SKM-1 treated with dmso at 0.1 percent for 144 hours (cell line): ENCODE measurements around the gene PIGR.

Experiments used
- DNase-seq: peaks from one replicate; lab custom pipeline; 2025; ENCODE audit not compliant: unreplicated experiment; lab: John Stamatoyannopoulos, UW

Gene PIGR

DNA sequence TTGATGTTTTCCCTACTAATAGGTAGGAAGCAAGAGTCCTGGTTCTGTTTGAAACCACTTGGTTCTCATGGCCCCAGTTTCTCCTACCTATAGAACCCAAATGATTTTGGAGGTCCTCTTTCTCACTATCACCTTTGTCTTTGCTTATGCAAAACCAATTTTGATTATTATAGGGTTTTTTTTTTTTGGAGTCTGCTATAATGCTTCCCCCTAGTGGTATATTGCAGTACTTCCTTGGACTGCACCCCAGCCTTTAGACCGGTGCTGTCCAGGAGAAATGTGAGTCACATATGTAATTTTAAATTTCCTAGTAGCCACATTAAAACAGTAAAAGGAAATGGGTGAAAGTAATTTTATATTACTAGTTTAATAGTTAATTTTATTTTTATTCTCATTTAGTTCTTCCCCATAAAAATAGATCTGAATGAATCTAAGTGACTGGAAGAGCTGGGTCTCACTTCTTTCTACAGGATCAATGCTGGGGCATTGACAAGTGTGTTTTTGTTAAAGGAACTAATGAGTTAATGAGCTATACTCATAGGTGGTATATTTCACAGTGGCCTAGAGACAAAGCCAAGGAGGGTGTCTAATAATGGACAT lies 35.1 kb downstream of the PIGR start:
- DNase-seq, result peak; percentile 80

GRCh38 chr1:206909883-206910318 lies 36.4 kb downstream of the PIGR start:
- no peak for DNase-seq

GRCh38 chr1:206909161-206909882 lies 36.9 kb downstream of the PIGR start:
- no peak for DNase-seq

DNA sequence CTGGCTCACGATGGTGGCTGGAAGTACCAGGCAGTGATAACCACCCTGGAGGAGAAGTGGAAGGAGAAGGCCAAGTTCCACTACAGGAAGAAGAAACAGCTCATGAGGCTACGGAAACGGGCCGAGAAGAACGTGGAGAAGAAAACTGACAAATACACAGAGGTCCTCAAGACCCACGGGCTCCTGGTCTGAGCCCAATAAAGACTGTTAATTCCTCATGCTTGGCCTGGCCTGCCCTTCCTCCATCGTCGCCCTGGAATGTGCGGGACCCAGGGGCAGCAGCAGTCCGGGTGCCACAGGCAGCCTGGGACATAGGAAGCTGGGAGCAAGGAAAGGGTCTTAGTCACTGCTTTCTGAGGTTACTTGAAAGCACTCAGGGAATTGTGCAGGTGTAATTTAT lies 38.2 kb downstream of the PIGR start:
- no peak for DNase-seq

GRCh38 chr1:206907304-206907991 lies 38.8 kb downstream of the PIGR start:
- DNase-seq, result no peak

GRCh38 chr1:206905295-206906164 lies 40.7 kb downstream of the PIGR start:
- DNase-seq, result no peak

GRCh38 chr1:206904423-206905142 lies 41.7 kb downstream of the PIGR start:
- DNase-seq, result no peak

DNA sequence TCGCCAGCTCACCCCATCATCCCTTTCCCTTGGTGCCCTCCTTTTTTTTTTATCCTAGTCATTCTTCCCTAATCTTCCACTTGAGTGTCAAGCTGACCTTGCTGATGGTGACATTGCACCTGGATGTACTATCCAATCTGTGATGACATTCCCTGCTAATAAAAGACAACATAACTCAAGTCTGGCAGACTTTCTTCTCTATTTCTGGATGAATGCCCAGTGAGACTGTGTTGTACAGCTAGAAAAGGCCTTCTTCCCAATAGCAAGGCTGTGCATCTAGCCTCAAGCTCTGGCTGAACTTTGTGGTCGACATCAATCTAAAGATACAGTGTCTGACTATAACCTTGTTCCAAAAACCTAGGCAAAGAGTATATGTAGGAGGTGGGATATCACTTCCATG lies 42.6 kb downstream of the PIGR start:
- no peak for DNase-seq

DNA sequence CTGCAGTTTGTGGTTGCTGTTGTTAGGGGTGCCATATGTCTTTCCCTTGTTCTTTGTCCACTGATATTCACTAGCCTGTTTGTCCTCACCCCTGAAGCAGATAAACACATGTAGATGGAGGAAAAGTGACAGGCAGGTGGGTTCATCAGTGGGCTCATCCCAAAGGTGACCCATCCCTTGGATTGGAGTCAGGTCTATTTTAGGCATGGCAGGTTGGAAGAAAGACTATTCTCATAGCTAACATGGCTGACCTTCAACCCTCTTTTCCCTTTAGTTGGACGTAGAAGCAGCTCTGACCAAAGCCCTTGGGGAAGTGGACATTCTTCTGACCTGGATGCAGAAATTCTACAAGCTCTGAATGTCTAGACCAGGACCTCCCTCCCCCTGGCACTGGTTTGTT lies 43.6 kb downstream of the PIGR start:
- no peak for DNase-seq

DNA sequence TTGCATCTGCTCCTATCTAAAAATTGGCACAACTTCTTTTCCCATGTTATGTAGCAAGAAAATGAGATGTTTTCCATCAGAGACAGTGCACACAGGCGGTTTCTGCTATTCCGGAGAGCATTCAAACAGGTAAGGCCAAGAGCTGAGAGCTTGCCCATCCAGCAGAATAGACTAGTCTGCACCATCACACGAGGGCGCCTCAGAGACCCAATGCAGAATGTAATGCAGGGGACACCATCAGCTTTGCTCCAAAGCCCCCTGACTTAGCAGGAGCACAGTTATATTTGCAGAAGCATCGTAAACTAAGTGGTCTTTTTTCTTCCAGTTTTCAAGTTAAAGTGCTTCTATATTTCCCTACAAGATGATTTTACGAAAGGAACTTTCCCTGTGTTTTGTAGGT lies 44.3 kb downstream of the PIGR start:
- no peak for DNase-seq

GRCh38 chr1:206900149-206900548 lies 46.1 kb downstream of the PIGR start:
- DNase-seq, result no peak

DNA sequence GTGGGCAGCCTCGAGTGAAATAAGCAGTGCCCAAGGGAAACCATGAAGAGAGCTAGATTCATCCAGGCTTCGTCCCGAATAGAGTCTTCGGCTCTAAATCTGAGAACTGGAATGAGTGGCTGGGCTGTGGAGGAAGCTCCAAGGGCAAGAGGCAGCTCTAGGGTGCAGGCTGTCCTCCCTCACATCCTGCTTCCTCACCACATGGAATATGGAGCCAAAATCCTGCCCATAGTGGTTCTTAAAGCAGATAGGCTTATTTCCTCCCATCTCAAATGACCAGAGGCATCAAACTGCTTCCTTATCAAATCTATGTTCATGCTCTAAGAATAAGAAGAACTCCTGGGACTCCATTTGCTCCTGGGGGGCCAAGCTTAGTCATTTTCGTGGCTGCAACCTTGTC lies 46.5 kb downstream of the PIGR start:
- DNase-seq, result no peak

DNA sequence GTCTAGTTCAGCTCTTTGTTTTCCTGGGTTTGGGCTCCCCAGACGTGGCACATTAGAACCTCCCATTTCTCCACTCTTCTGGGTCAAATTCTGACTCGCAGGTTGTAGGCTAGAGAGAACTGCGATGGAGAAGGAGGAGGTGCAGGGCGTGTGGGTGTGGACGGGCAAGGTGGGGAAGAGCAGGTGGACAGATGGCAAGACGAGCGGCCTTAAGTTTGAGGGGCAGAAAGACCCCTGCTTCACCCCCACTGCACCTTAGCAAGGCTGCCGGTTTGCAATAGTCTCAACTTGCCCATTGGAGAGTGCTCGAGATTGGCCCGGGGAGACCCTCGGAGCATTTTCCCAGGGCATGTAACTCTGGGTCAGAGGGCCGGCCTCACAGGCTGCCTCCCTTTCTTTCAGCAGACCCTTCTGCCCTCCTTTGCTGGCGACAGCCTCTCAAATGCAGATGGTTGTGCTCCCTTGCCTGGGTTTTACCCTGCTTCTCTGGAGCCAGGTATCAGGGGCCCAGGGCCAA lies 47.3 kb downstream of the PIGR start:
- DNase-seq, result no peak

GRCh38 chr1:206898089-206898914 lies 48.0 kb downstream of the PIGR start:
- DNase-seq, result no peak

DNA sequence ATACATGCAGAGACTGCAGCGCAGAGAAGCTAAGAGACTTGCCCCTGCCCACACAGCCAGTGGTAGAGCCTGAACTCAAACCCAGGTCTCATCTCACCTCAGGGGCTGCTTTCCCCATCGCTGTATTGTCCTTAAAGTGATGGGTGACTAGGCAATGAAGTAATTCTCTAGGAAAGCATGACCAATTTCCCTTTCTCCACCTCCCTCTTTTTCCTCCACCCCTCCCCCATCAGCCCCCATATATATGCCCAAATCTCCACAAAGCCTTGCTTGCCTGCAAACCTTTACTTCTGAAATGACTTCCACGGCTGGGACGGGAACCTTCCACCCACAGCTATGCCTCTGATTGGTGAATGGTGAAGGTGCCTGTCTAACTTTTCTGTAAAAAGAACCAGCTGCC lies 49.1 kb downstream of the PIGR start, which contains the start of gene IL24:
TSS of gene IL24 (plus strand) at position 269 of the 400 bp plus-strand sequence. CDS start 390 bp downstream, outside the sequence.
- no peak for DNase-seq

DNA sequence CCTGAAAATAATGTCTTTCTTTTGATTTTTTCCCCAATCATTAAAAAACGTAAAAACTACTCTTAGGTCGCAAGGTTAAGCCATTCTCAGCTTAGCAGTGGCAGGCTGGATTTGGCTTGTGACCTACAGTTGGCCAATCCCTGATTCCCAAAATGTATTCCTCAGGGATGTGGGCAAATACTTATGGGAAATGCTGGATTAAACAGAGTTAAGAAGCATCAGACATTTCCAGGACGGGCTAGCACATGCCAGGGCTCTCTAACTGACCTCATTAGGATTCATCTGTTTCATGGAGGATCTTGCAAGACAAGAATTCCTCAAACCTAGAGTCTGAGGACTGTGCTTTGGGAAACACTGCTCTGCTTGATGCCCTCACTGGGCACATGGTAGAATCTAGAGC lies 50.0 kb downstream of the PIGR start:
- DNase-seq, result no peak

DNA sequence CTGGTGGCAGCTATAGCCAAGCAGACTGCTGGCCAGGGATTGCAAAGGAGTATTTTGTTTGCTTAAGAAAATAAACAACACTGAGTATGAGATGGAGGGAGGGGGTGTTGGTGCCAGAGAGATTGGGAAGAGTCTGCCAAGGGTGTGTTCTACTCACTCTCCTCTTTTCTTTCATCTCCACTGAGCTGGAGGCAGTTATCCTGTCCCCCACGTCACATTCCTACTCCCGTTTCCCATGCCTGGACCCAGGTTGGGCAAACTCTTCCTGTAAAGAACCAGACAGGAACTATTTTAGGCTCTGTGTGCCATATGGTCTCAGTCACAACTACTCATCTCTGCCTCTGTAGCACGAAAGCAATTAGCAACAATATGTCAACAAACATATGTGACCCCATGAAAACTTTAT lies 50.4 kb downstream of the PIGR start:
- DNase-seq, result no peak

GRCh38 chr1:206895325-206895724 lies 50.9 kb downstream of the PIGR start:
- no peak for DNase-seq

DNA sequence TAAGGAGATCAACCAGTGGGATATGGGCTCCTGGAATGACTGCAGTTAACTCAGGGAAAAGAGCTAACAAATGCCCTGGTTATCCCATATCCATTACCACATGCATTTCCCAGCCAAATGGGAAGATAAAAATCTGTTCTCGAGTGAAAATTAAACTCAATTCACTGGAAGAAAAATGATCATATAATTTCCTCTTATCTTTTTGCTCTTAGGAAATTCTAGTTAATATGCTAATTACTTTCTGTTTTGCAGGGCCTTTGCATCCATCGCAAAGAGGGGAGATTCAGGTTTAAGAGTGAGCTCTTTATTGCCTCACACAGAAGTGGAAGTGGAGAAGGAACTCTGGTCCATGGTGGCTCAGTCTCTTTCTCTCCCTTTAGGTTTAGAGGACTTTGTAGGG lies 52.9 kb downstream of the PIGR start:
- DNase-seq, result no peak
